H1 (cell line): ENCODE measurements around the gene TMEM17. TPM values are rescaled to one million over a fixed set of nuclear protein-coding genes. Genes with fewer than 3 reads are reported as not detected.

Experiments used
- CTCF ChIA-PET: fragments of 300-600 bp; sonication (Branson Sonifier 250); formaldehyde crosslinking; loops from one replicate; lab custom pipeline; 2021; ENCODE audit not compliant: partially characterized antibody; lab: Charles Lee
- POLR2A ChIA-PET: fragments of 300-600 bp; sonication (Branson Sonifier 250); formaldehyde crosslinking; loops from one replicate; lab custom pipeline; 2021; ENCODE audit warnings: inconsistent platforms; ENCODE audit not compliant: partially characterized antibody; lab: Charles Lee
- DNase-seq, 2 experiments: peaks; one replicate each; pipeline versions ENCODE4 v3.0.0 to v3.0.0-alpha.2; 2010 to 2022; ENCODE audit warnings: low spot score in 2 of 2, low read depth in 1 of 2, mixed read lengths in 1 of 2
- FAIRE-seq: peaks from 2 replicates; lab custom pipeline; 2011; peaks lifted over from hg19 to GRCh38; lab: Jason Lieb, UNC
- H2AFZ ChIP-seq: 2 replicates; pipeline ENCODE4 v1.8.1; 2012; ENCODE audit warnings: low read length, inconsistent platforms
- H2AK5ac ChIP-seq: 2 replicates; pipeline ENCODE4 v1.6.1; 2013; ENCODE audit warnings: low read depth, low read length
- H2BK120ac ChIP-seq: replicated peaks from 2 replicates; pipeline ENCODE3; 2013; ENCODE audit warnings: low read depth, low read length, inconsistent platforms
- H2BK12ac ChIP-seq: 2 replicates; pipeline ENCODE4 v1.6.1; 2013; ENCODE audit warnings: low read depth, low read length
- H2BK15ac ChIP-seq: 2 replicates; pipeline ENCODE4 v1.6.1; 2013; ENCODE audit warnings: low read length
- H2BK20ac ChIP-seq: 2 replicates; pipeline ENCODE4 v1.6.1; 2013; ENCODE audit warnings: low read length
- H2BK5ac ChIP-seq: 2 replicates; pipeline ENCODE4 v1.6.1; 2013; ENCODE audit warnings: low read depth, low read length
- H3K14ac ChIP-seq: 2 replicates; pipeline ENCODE4 v1.6.1; 2013; ENCODE audit warnings: inconsistent platforms; ENCODE audit not compliant: insufficient read length
- H3K18ac ChIP-seq: 2 replicates; pipeline ENCODE4 v1.6.1; 2013; ENCODE audit warnings: low read length; ENCODE audit errors: extremely low read depth
- H3K23ac ChIP-seq: 2 replicates; pipeline ENCODE4 v1.6.1; 2013; ENCODE audit warnings: inconsistent platforms; ENCODE audit not compliant: insufficient read length
- H3K23me2 ChIP-seq: 2 replicates; pipeline ENCODE4 v1.6.1; 2013; ENCODE audit warnings: low read depth, low read length
- H3K27ac ChIP-seq: 2 replicates; pipeline ENCODE4 v1.6.1; 2011; ENCODE audit warnings: low read depth, low read length, inconsistent platforms
- H3K27me3 ChIP-seq, 4 experiments: replicated peaks in 1 of 4; 1 replicate in 1 of 4; 2 replicates in 3 of 4; pipeline versions ENCODE4 v1.6.1 to v1.8.1; 2011 to 2013; ENCODE audit warnings: low read length in 3 of 4, mild to moderate bottlenecking in 3 of 4, inconsistent platforms in 2 of 4, mixed read lengths in 2 of 4, moderate library complexity in 1 of 4; ENCODE audit not compliant: control insufficient read depth in 3 of 4, insufficient read depth in 3 of 4; ENCODE audit errors: extremely low read depth in 1 of 4
- H3K36me3 ChIP-seq, 4 experiments: 2 replicates each; pipeline versions ENCODE4 v1.6.1 to v1.8.1; 2011 to 2013; ENCODE audit warnings: mild to moderate bottlenecking in 4 of 4, low read length in 3 of 4, moderate library complexity in 2 of 4, control low read depth in 1 of 4, inconsistent platforms in 1 of 4; ENCODE audit not compliant: insufficient read depth in 4 of 4, control insufficient read depth in 2 of 4
- H3K4ac ChIP-seq: replicated peaks from 2 replicates; pipeline ENCODE3; 2013; ENCODE audit warnings: low read length, low read depth, mixed read lengths, inconsistent platforms; ENCODE audit not compliant: insufficient read length
- H3K4me1 ChIP-seq, 4 experiments: replicated peaks in 1 of 4; 1 replicate in 1 of 4; 2 replicates in 3 of 4; pipeline versions ENCODE4 v1.6.1 to v1.8.1; 2011 to 2013; ENCODE audit warnings: low read length in 3 of 4, inconsistent platforms in 2 of 4, mixed read lengths in 1 of 4; ENCODE audit not compliant: insufficient read depth in 4 of 4, control insufficient read depth in 3 of 4
- H3K4me2 ChIP-seq, 2 experiments: 2 replicates each; pipeline versions ENCODE4 v1.6.1 to v1.8.1; 2011 to 2013; ENCODE audit warnings: low read depth in 2 of 2, low read length in 2 of 2, control low read depth in 1 of 2, inconsistent platforms in 1 of 2, mild to moderate bottlenecking in 1 of 2; ENCODE audit not compliant: insufficient read depth in 1 of 2
- H3K4me3 ChIP-seq, 4 experiments: fragments of 200-600, 300-600 bp in 1 of 4; sonication (generic), shearing (Covaris generic), sonication (Bioruptor Twin) in 1 of 4; 2 replicates each; pipeline versions ENCODE4 v1.5.1 to v1.8.1; 2011 to 2016; ENCODE audit warnings: low read length in 4 of 4, low read depth in 3 of 4, control low read depth in 2 of 4, inconsistent platforms in 2 of 4, mild to moderate bottlenecking in 2 of 4, mixed read lengths in 1 of 4, moderate library complexity in 1 of 4; ENCODE audit not compliant: insufficient read depth in 2 of 4; ENCODE audit errors: extremely low read depth in 1 of 4
- H3K56ac ChIP-seq: replicated peaks from 2 replicates; pipeline ENCODE3; 2013; ENCODE audit warnings: low read depth, mild to moderate bottlenecking, mixed read lengths, low read length, inconsistent platforms; ENCODE audit not compliant: insufficient read length
- H3K79me1 ChIP-seq: 2 replicates; pipeline ENCODE4 v1.6.1; 2013; ENCODE audit warnings: low read depth, low read length, control low read depth
- H3K79me2 ChIP-seq, 2 experiments: 2 replicates each; pipeline versions ENCODE4 v1.6.1 to v1.8.1; 2012 to 2013; ENCODE audit warnings: low read length in 2 of 2, mild to moderate bottlenecking in 2 of 2, inconsistent platforms in 1 of 2; ENCODE audit not compliant: insufficient read depth in 2 of 2, control insufficient read depth in 1 of 2
- H3K9ac ChIP-seq, 4 experiments: replicated peaks in 1 of 4; 1 replicate in 1 of 4; 2 replicates in 3 of 4; pipeline versions ENCODE4 v1.6.1 to v1.8.1; 2011 to 2013; ENCODE audit warnings: low read depth in 3 of 4, low read length in 3 of 4, control low read depth in 2 of 4, mild to moderate bottlenecking in 2 of 4, moderate library complexity in 2 of 4, inconsistent platforms in 1 of 4; ENCODE audit errors: extremely low read depth in 1 of 4
- H3K9me3 ChIP-seq, 2 experiments: 2 replicates each; pipeline versions ENCODE4 v1.6.1 to v1.8.1; 2012 to 2013; ENCODE audit warnings: mild to moderate bottlenecking in 2 of 2, moderate library complexity in 2 of 2, control low read depth in 1 of 2, inconsistent platforms in 1 of 2, low read depth in 1 of 2, low read length in 1 of 2, mixed read lengths in 1 of 2; ENCODE audit not compliant: insufficient read depth in 2 of 2
- H4K20me1 ChIP-seq, 2 experiments: replicated peaks in 1 of 2; 2 replicates each; pipeline versions ENCODE3 to v1.8.1; 2011 to 2013; ENCODE audit warnings: inconsistent platforms in 2 of 2, low read length in 2 of 2, mild to moderate bottlenecking in 1 of 2; ENCODE audit not compliant: insufficient read depth in 2 of 2, control insufficient read depth in 1 of 2
- H4K5ac ChIP-seq: 2 replicates; pipeline ENCODE4 v1.6.1; 2013; ENCODE audit warnings: low read length, low read depth, mixed read lengths, inconsistent platforms; ENCODE audit not compliant: insufficient read length
- H4K8ac ChIP-seq: 2 replicates; pipeline ENCODE4 v1.8.0; 2013; ENCODE audit warnings: mild to moderate bottlenecking, moderate library complexity, low read length, inconsistent platforms; ENCODE audit not compliant: insufficient read depth; ENCODE audit errors: extremely low read depth
- H4K91ac ChIP-seq: replicated peaks from 2 replicates; pipeline ENCODE3; 2013; ENCODE audit warnings: low read length, mixed read lengths, inconsistent platforms; ENCODE audit not compliant: insufficient read length
- CTBP2 ChIP-seq: IDR thresholded peaks from 2 replicates; pipeline ENCODE4 v1.7.0; 2011; ENCODE audit warnings: borderline replicate concordance, mild to moderate bottlenecking, moderate library complexity, mixed read lengths, low read length; ENCODE audit not compliant: insufficient read depth, insufficient read length
- EGR1 ChIP-seq: IDR thresholded peaks from 2 replicates; pipeline ENCODE4 v1.6.1; 2011; ENCODE audit warnings: low read depth, low read length, borderline replicate concordance
- GABPA ChIP-seq: IDR thresholded peaks from 2 replicates; pipeline ENCODE4 v1.6.1; 2011; ENCODE audit warnings: mild to moderate bottlenecking, low read length, moderate library complexity, borderline replicate concordance; ENCODE audit not compliant: insufficient read depth
- HDAC2 ChIP-seq, 2 experiments: fragments of 300-600 bp in 1 of 2; sonication (generic) in 1 of 2; IDR thresholded peaks; 2 replicates each; pipeline ENCODE4 v1.6.1; 2011 to 2012; ENCODE audit warnings: low read depth in 2 of 2, low read length in 2 of 2, mild to moderate bottlenecking in 2 of 2, moderate library complexity in 2 of 2, borderline replicate concordance in 1 of 2, inconsistent platforms in 1 of 2
- HDAC6 ChIP-seq: IDR thresholded peaks from one replicate; pipeline ENCODE4 v1.7.1; 2012; ENCODE audit warnings: low read depth, mild to moderate bottlenecking, inconsistent platforms, low read length, moderate library complexity
- JUN ChIP-seq: IDR thresholded peaks from 2 replicates; pipeline ENCODE4 v1.6.1; 2011; ENCODE audit warnings: low read depth, mild to moderate bottlenecking, improper control_type of control experiment, low read length
- JUND ChIP-seq: IDR thresholded peaks from 2 replicates; pipeline ENCODE4 v1.6.1; 2011; ENCODE audit warnings: mild to moderate bottlenecking, improper control_type of control experiment, low read length
- KDM1A ChIP-seq: fragments of 200-600, 300-600 bp; sonication (generic); IDR thresholded peaks from 2 replicates; pipeline ENCODE4 v1.7.1; 2016; ENCODE audit warnings: mild to moderate bottlenecking, low read length, borderline replicate concordance
- RXRA ChIP-seq: IDR thresholded peaks from 2 replicates; pipeline ENCODE4 v1.6.1; 2011; ENCODE audit warnings: low read depth, mild to moderate bottlenecking, low read length, moderate library complexity; ENCODE audit not compliant: insufficient read depth
- SP1 ChIP-seq: IDR thresholded peaks from 2 replicates; pipeline ENCODE4 v1.6.1; 2011; ENCODE audit warnings: low read depth, low read length
- TAF1 ChIP-seq: IDR thresholded peaks from 2 replicates; pipeline ENCODE4 v1.6.1; 2011; ENCODE audit warnings: mild to moderate bottlenecking, low read depth, low read length
- TAF7 ChIP-seq: optimal IDR thresholded peaks from 2 replicates; pipeline ENCODE3; 2011; ENCODE audit warnings: low read depth, mild to moderate bottlenecking, inconsistent platforms, low read length, moderate library complexity, borderline replicate concordance
- TCF12 ChIP-seq: IDR thresholded peaks from 2 replicates; pipeline ENCODE4 v1.6.1; 2011; ENCODE audit warnings: low read depth, mild to moderate bottlenecking, low read length
- WGBS, 2 experiments: shearing (Covaris generic) in 1 of 2; methylation state at CpG; one replicate each; pipeline versions ENCODE4 v1.1.6 to v1.1.7; 2013 to 2015; ENCODE audit warnings: low lambda C conversion rate in 2 of 2, mixed read lengths in 2 of 2, inconsistent platforms in 1 of 2, low coverage in 1 of 2, missing lambda C conversion rate in 1 of 2; ENCODE audit not compliant: insufficient replicate concordance in 2 of 2, insufficient coverage in 1 of 2, insufficient read length in 1 of 2; ENCODE audit errors: extremely low coverage in 1 of 2, missing lambda C conversion rate in 1 of 2; 5-methylcytosine and 5-hydroxymethylcytosine counted together
- polyA plus RNA-seq, 7 experiments: library from polyadenylated mRNA; depleted of rRNA in 3 of 7; stranded (reverse) in 5 of 7; unstranded in 2 of 7; fragments of >200 nt in 5 of 7; fragments of 200-250 nt in 2 of 7; gene quantifications; 1 replicate in 5 of 7; 2 replicates in 1 of 7; 4 replicates in 1 of 7; pipeline versions ENCODE4 v1.2.1 to v1.2.3, GENCODE V29; 2011 to 2013; ENCODE audit warnings: missing spikeins in 2 of 7, mixed read lengths in 2 of 7
- total RNA-seq: library from RNA; stranded (reverse); fragmentation: NEBNext Ultra II Directional; extraction: Animal tissue kit (Norgen Biotek cat#: 25700); gene quantifications from 2 replicates; pipeline ENCODE4 v1.2.1, GENCODE V29; 2021

TMEM17 gene
- total and polyA plus RNA-seq, 2 of the 8 experiments (the other 6 are each of a cell fraction or from before 2014, with no cell fraction given), result 0.69 to 1.2 TPM

DNA sequence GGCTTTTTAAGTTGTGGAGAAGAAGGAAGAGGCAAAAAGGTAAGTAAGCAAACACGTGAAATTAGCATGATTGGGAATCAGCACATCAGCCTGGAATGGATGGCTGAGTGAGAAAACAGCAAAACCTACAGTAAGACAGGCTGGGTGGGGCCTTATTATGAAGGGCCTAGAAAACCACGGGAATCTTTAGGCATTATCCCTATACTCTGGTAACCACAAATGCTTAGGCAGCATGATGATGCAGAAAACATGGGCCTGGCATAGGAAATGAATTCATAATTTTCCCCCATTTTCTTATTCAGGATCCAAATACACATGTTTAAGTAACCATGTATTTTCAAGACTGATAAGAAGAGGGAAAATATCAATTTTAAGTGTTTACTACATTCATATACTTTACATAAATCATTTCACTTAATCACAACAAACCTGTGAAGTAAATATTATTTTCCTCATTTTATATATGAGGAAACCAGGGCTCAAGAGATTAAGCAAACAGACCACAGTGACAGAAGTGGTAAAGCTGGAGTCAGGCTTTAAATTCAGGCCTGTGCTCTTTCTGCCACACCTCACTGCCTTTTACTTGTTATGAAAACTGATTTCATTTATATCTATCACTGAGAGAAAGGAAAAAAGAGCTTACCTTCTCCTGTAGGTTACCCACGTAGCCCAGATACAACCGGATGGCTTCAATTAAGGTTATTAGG, 4.0 kb downstream of the TMEM17 start:
- Histone ChIP-seq H3K79me2 (no peaks in the 10 kb centered on the region), H4K8ac (no peak overlapping the region), H3K4me1 (peaks cover 0 to 3% (median 0%) of the 10 kb centered on the region in 4 experiments; a peak in 1 of 7 replicates), H3K23ac (no peak overlapping the region), H3K36me3 (no peaks in the 10 kb centered on the region), H3K27me3 (no peaks in the 10 kb centered on the region), H2BK15ac (no peak overlapping the region), H3K9me3 (no peaks in the 10 kb centered on the region), H4K5ac (no peak overlapping the region), H2AK5ac (no peak overlapping the region), H4K91ac (no peak overlapping the region), H3K4me2 (no peak overlapping the region), H3K14ac (no peak overlapping the region), H3K27ac (no peak overlapping the region), H3K4me3 (no peak overlapping the region), H2AFZ (no peak overlapping the region), H4K20me1 (no peaks in the 10 kb centered on the region), H3K4ac (no peak overlapping the region), H3K56ac (no peak overlapping the region), H3K23me2 (0 out of 2 replicates have a peak, but pooled peaks cover 3% of the 10 kb centered on the region), H3K79me1 (no peaks in the 10 kb centered on the region), H3K18ac (no peak overlapping the region), H2BK5ac (no peak overlapping the region), H2BK120ac (no peak overlapping the region), H2BK12ac (no peak overlapping the region), H3K9ac (no peak overlapping the region), H2BK20ac (no peak overlapping the region)
- WGBS, 2 experiments, result 91% methylated on average over 4 of the region's 4 CpGs; no CpG with 5 or more reads in 1 of the 2 experiments
- DNase-seq (no peak), FAIRE-seq (no peak)
- ChIA-PET POLR2A (interaction anchor here (1.0 kb wide), 1 partner anchor 9 kb away, joined by 3 read pairs; no protein-coding TSS in a partner anchor), CTCF (interaction anchor here (0.6 kb wide), 1 partner anchor 67 kb away, joined by 3 read pairs; no protein-coding TSS in a partner anchor)
- no peak for TF ChIP-seq TAF7
- no peak for TF ChIP-seq HDAC2 (IDR thresholded peaks at IDR 0.05; ENCODE audit: borderline replicate concordance in 1 of 2, low read depth in 2 of 2, low read length in 2 of 2)
- TF ChIP-seq EGR1, result no peak
- TF ChIP-seq RXRA, result no peak
- TF ChIP-seq SP1, result no peak
- TF ChIP-seq JUN, result no peak
- TF ChIP-seq CTBP2, result no peak
- no peak for TF ChIP-seq GABPA
- TF ChIP-seq TCF12, result no peak
- no peak for TF ChIP-seq JUND
- TF ChIP-seq TAF1, result no peak
- no peak for TF ChIP-seq KDM1A
- TF ChIP-seq HDAC6, result no peak
